Pancreas (tissue), 10 donors: ENCODE results near the gene PRRT1. TPM values are rescaled to one million over a fixed set of nuclear protein-coding genes. Genes with fewer than 3 reads are reported as not detected.

Experiments
- ATAC-seq, 4 donors: fragments of 200-7000 bp; cut with Tn5 transposase; one replicate each; pipeline versions ENCODE4 v1.8.0 to v1.9.1; 2020; ENCODE audit warnings: mild to moderate bottlenecking in 4 of 4, moderate library complexity in 4 of 4
- DNase-seq, 6 donors: peaks; one replicate each; pipeline ENCODE4 v3.0.0-alpha.2; 2020
- FAIRE-seq: peaks from 2 replicates; lab custom pipeline; 2012; peaks lifted over from hg19 to GRCh38; lab: Jason Lieb, UNC
- H3K27ac ChIP-seq, 4 donors: fragments of 200-600 bp; sonication (generic); 1 replicate in 3 of 4; 2 replicates in 1 of 4; pipeline versions ENCODE4 v1.5.0 to v1.8.0; 2020
- H3K27me3 ChIP-seq, 4 donors: fragments of 200-600 bp; one replicate each; pipeline ENCODE4 v1.8.0; 2021
- H3K36me3 ChIP-seq, 3 donors: fragments of 200-600 bp; sonication (generic) in 1 of 3; one replicate each; pipeline versions ENCODE4 v1.5.0 to v1.8.0; 2020 to 2021
- H3K4me1 ChIP-seq, 3 donors: fragments of 200-600 bp; one replicate each; pipeline ENCODE4 v1.8.0; 2021
- H3K4me3 ChIP-seq, 4 donors: fragments of 200-600 bp; sonication (generic) in 2 of 4; one replicate each; pipeline versions ENCODE4 v1.5.0 to v1.8.0; 2020 to 2021
- H3K9me3 ChIP-seq, 4 donors: fragments of 200-600 bp; one replicate each; pipeline ENCODE4 v1.8.0; 2021
- CTCF ChIP-seq, 4 donors: fragments of 200-600 bp; sonication (generic) in 3 of 4; IDR thresholded peaks; one replicate each; pipeline versions ENCODE4 v1.5.0 to v1.8.0; 2021; ENCODE audit warnings: antibody characterized with exemption in 4 of 4
- WGBS, 2 donors: extraction: QIAGEN DNeasy Blood & Tissue Kit; methylation state at CpG; one replicate each; pipeline ENCODE4 v1.1.7; 2013; 5-methylcytosine and 5-hydroxymethylcytosine counted together
- intact Hi-C, 3 donors: fragments of 100-400 bp; cut with DNase I; formaldehyde crosslinking; loops; one replicate each; pipeline versions ENCODE4 v1.11.1 to v1.14.2; 2022
- polyA plus RNA-seq, 2 donors: library from polyadenylated mRNA; stranded (reverse); fragments of 200-250 nt; gene quantifications; one replicate each; pipeline ENCODE4 v1.2.3, GENCODE V29; 2013
- total RNA-seq, 6 donors: library from RNA; stranded (reverse); fragmentation: NEBNext Ultra II Directional in 4 of 6; extraction: Animal tissue kit (Norgen Biotek cat#: 25700) in 4 of 6; gene quantifications; one replicate each; pipeline versions ENCODE4 v1.2.1 to v1.2.4, GENCODE V29; 2021 to 2023
- donor health status: healthy with polysubstance abuse.
- donor health status: DM: no; HTN: no; CAD: no; lungs with moderate emphysema.
- donor health status: DM: no; HTN: no; CAD: no.
- donor health status: control.
- donor health status: control.
- donor health status: Bipolar disorder and iron deficiency.
- donor health status: DM: yes; HTN: yes; CAD: no.
- donor health status: DM: no; HTN: no; CAD: no.
- donor health status: DM: no; HTN: no; CAD: no.
- donor health status: DM: yes; HTN: yes; CAD: no.

PRRT1 gene
- total and polyA plus RNA-seq, 8 donors: 0.08 to 5.8 (median 0.47) TPM

GRCh38 chr6:32151181-32151862 is 417 bp downstream of the PRRT1 start:
- Histone ChIP-seq H3K4me1 (peaks cover 0 to 5% (median 4%) of the 10 kb centered on the region in 3 donors), H3K9me3 (no peaks in the 10 kb centered on the region), H3K36me3 (no peaks in the 10 kb centered on the region), H3K4me3 (no peak overlapping the region), H3K27me3 (no peaks in the 10 kb centered on the region), H3K27ac (no peak overlapping the region)
- intact Hi-C loops: no loop called here
- no peak for TF ChIP-seq CTCF (IDR thresholded peaks at IDR 0.05)
- no peak for FAIRE-seq
- DNase-seq: no peak
- 42 to 60% methylated on average over 5 to 8 of the region's 8 CpGs for WGBS, 2 donors
- ATAC-seq: no peak

GRCh38 chr6:32149932-32150870 is 1.5 kb downstream of the PRRT1 start:
- Histone ChIP-seq H3K4me1 (peaks cover 0 to 5% (median 4%) of the 10 kb centered on the region in 3 donors), H3K9me3 (no peaks in the 10 kb centered on the region), H3K27ac (no peak overlapping the region), H3K4me3 (no peak overlapping the region), H3K27me3 (no peaks in the 10 kb centered on the region), H3K36me3 (no peaks in the 10 kb centered on the region)
- ATAC-seq (no peak), FAIRE-seq (no peak), DNase-seq (no peak)
- WGBS, 2 donors: 44 to 47% methylated on average over 53 to 55 of the region's 55 CpGs
- intact Hi-C loops: no loop called here
- no peak for TF ChIP-seq CTCF (IDR thresholded peaks at IDR 0.05)

- Histone ChIP-seq H3K27me3 (no peaks in the 10 kb centered on the region), H3K4me1 (no peaks in the 10 kb centered on the region), H3K4me3 (peak overlapping the region in 2 of 4 donors; percentile 15 to 46), H3K9me3 (no peaks in the 10 kb centered on the region), H3K36me3 (no peaks in the 10 kb centered on the region), H3K27ac (no peak overlapping the region)
- DNase-seq: no peak
- whole genome bisulfite sequencing, 2 donors: 33 to 40% methylated on average over 47 of the region's 47 CpGs
- ATAC-seq: no peak
- intact Hi-C loops: no loop called here
- no peak for TF ChIP-seq CTCF (IDR thresholded peaks at IDR 0.05)
- FAIRE-seq: no peak
These were observed 2.5 kb downstream of the PRRT1 start for GRCh38 chr6:32149092-32149755.

GRCh38 chr6:32148289-32149091 is 3.2 kb downstream of the PRRT1 start:
- peak overlapping the region in 2 of 4 donors; percentile 15 to 46 for H3K4me3 ChIP-seq

More at GRCh38 chr6:32148289-32149091, 3.2 kb downstream of the PRRT1 start:
- no peaks in the 10 kb centered on the region for H3K27me3 ChIP-seq
- H3K27ac ChIP-seq: no peak overlapping the region
- intact Hi-C loops: no loop called here
- FAIRE-seq (no peak), DNase-seq (peak; percentile 61 to 88 (median 82)), ATAC-seq (peak; percentile 86 to 95 (median 92))
- no peaks in the 10 kb centered on the region for H3K4me1 ChIP-seq
- no peaks in the 10 kb centered on the region for H3K9me3 ChIP-seq
- 14 to 19% methylated on average over 39 of the region's 39 CpGs for WGBS, 2 donors
- no peak for TF ChIP-seq CTCF (IDR thresholded peaks at IDR 0.05)
- no peaks in the 10 kb centered on the region for H3K36me3 ChIP-seq
